ENCODE data around the gene SSR1.
"Not testable (repeated sequence)": the region's sequence is repeated elsewhere in the genome, so short reads cannot be mapped to it uniquely, and the experiment has no call there.

SSR1 gene

GRCh38 chr6:7283676-7284075 is 29.3 kb downstream of the SSR1 start:
- Histone ChIP-seq H3K4me1 (ENCODE audit: insufficient read depth, low read length, poor library complexity, severe bottlenecking) (no peaks in the 10 kb centered on the region), H3K4me3 (ENCODE audit: low read length, poor library complexity, severe bottlenecking) (no peak overlapping the region), H3K79me2 (ENCODE audit: insufficient read depth, low read length) (no peaks in the 10 kb centered on the region), H2AFZ (ENCODE audit: low read length) (no peak overlapping the region), H3K9me2 (replicated peaks; ENCODE audit: low read depth, low read length) (no peaks in the 10 kb centered on the region), H3K4me2 (ENCODE audit: low read depth, low read length, poor library complexity, severe bottlenecking) (no peak overlapping the region), H3K9me3 (ENCODE audit: insufficient read depth, low read depth, low read length) (no peaks in the 10 kb centered on the region), H3K9ac (ENCODE audit: low read depth, low read length, poor library complexity, severe bottlenecking) (no peak overlapping the region), H4K20me1 (ENCODE audit: insufficient read depth, low read length, poor library complexity, severe bottlenecking) (no peaks in the 10 kb centered on the region), H3F3A (ENCODE audit: low read depth) (no peaks in the 10 kb centered on the region), H3K27me3 (ENCODE audit: insufficient read depth, low read length, poor library complexity, severe bottlenecking) (no peaks in the 10 kb centered on the region), H3K36me3 (ENCODE audit: insufficient read depth, low read length) (peaks cover 46% of the 10 kb centered on the region; the same call in 1 of the 2 replicates)
- TF ChIP-seq EZH2phosphoT487 (IDR thresholded peaks at IDR 0.05; ENCODE audit: borderline replicate concordance) (no peak), CTCF (conservative IDR thresholded peaks at IDR 0.05; ENCODE audit: low read length) (no peak)

DNA sequence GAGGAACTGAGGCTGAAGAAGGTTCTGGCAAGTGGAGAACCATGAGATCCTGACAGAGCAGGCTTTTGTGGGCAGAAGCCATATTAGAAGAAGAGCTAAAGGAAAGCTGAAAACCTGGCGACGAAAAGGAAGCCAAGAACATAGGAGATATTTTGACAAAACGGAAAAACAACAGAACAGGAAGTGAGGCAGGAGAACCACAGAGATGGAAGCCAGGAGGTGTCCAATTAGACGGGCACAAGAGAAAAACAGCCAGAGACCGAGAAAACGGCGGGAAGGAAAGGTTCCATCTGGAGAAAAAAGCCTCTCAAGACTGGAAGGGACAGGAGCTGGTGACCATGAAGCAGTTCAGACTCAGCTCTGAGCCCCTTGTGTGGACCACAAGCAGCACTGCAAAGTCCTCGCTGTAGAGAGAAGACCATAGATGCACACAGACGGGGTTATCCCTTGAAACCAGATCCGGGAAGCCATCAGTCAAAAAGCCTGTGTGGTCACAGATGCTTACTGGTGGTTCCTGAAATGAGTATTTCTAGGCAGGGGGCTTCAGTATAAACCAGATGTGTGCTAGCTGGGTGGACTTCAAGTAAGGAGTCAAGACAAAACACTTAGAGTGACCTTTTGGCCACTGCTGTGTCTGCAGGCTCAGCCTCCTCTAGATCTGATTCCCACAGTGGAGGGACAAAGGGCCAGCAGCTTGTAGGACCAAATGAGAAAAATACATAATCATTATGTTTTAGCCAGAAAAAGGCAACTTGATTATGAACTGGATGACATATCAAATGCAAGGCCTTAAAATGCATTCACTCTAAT is 30.7 kb downstream of the SSR1 start:
- Histone ChIP-seq H2AFZ (ENCODE audit: low read length) (no peak overlapping the region), H3K9ac (ENCODE audit: low read depth, low read length, poor library complexity, severe bottlenecking) (no peak overlapping the region), H3K4me3 (ENCODE audit: low read length, poor library complexity, severe bottlenecking) (no peak overlapping the region), H3K4me2 (ENCODE audit: low read depth, low read length, poor library complexity, severe bottlenecking) (no peak overlapping the region), H3K27me3 (ENCODE audit: insufficient read depth, low read length, poor library complexity, severe bottlenecking) (no peaks in the 10 kb centered on the region), H3K9me2 (replicated peaks; ENCODE audit: low read depth, low read length) (no peaks in the 10 kb centered on the region), H3K4me1 (ENCODE audit: insufficient read depth, low read length, poor library complexity, severe bottlenecking) (no peaks in the 10 kb centered on the region), H3K36me3 (ENCODE audit: insufficient read depth, low read length) (peaks cover 32% of the 10 kb centered on the region; the same call in 1 of the 2 replicates), H4K20me1 (ENCODE audit: insufficient read depth, low read length, poor library complexity, severe bottlenecking) (no peaks in the 10 kb centered on the region), H3K9me3 (ENCODE audit: insufficient read depth, low read depth, low read length) (no peaks in the 10 kb centered on the region), H3K79me2 (ENCODE audit: insufficient read depth, low read length) (no peaks in the 10 kb centered on the region), H3F3A (ENCODE audit: low read depth) (no peaks in the 10 kb centered on the region)
- no peak for TF ChIP-seq EZH2phosphoT487 (IDR thresholded peaks at IDR 0.05; ENCODE audit: borderline replicate concordance)
- no peak for TF ChIP-seq CTCF (conservative IDR thresholded peaks at IDR 0.05; ENCODE audit: low read length)

- Histone ChIP-seq H3K36me3 (ENCODE audit: insufficient read depth, low read length) (no peaks in the 10 kb centered on the region), H3K4me1 (ENCODE audit: insufficient read depth, low read length, poor library complexity, severe bottlenecking) (no peaks in the 10 kb centered on the region), H2AFZ (ENCODE audit: low read length) (no peak overlapping the region), H3K4me3 (ENCODE audit: low read length, poor library complexity, severe bottlenecking) (no peak overlapping the region), H3K9me2 (replicated peaks; ENCODE audit: low read depth, low read length) (no peaks in the 10 kb centered on the region), H3K4me2 (ENCODE audit: low read depth, low read length, poor library complexity, severe bottlenecking) (no peak overlapping the region), H3K27me3 (ENCODE audit: insufficient read depth, low read length, poor library complexity, severe bottlenecking) (no peaks in the 10 kb centered on the region), H3K9ac (ENCODE audit: low read depth, low read length, poor library complexity, severe bottlenecking) (no peak overlapping the region), H3K79me2 (ENCODE audit: insufficient read depth, low read length) (no peaks in the 10 kb centered on the region), H3F3A (ENCODE audit: low read depth) (no peaks in the 10 kb centered on the region), H4K20me1 (ENCODE audit: insufficient read depth, low read length, poor library complexity, severe bottlenecking) (no peaks in the 10 kb centered on the region), H3K9me3 (ENCODE audit: insufficient read depth, low read depth, low read length) (no peaks in the 10 kb centered on the region)
- TF ChIP-seq CTCF (conservative IDR thresholded peaks at IDR 0.05; ENCODE audit: low read length) (no peak), EZH2phosphoT487 (IDR thresholded peaks at IDR 0.05; ENCODE audit: borderline replicate concordance) (no peak)
Observed at GRCh38 chr6:7276199-7276524, 36.8 kb downstream of the SSR1 start.

- not testable (repeated sequence) for H2AFZ ChIP-seq (ENCODE audit: low read length); H3K27me3 ChIP-seq (ENCODE audit: insufficient read depth, low read length, poor library complexity, severe bottlenecking); H3K4me1 ChIP-seq (ENCODE audit: insufficient read depth, low read length, poor library complexity, severe bottlenecking); H3F3A ChIP-seq (ENCODE audit: low read depth); H3K79me2 ChIP-seq (ENCODE audit: insufficient read depth, low read length); H4K20me1 ChIP-seq (ENCODE audit: insufficient read depth, low read length, poor library complexity, severe bottlenecking); H3K9ac ChIP-seq (ENCODE audit: low read depth, low read length, poor library complexity, severe bottlenecking); H3K9me2 ChIP-seq (replicated peaks; ENCODE audit: low read depth, low read length); H3K9me3 ChIP-seq (ENCODE audit: insufficient read depth, low read depth, low read length); H3K4me3 ChIP-seq (ENCODE audit: low read length, poor library complexity, severe bottlenecking); H3K4me2 ChIP-seq (ENCODE audit: low read depth, low read length, poor library complexity, severe bottlenecking); H3K36me3 ChIP-seq (ENCODE audit: insufficient read depth, low read length)
Observed at GRCh38 chr6:7274525-7274924, 38.5 kb downstream of the SSR1 start.

Data from Loucy (cell line).